H9 (cell line): ENCODE data around the gene TUT7. TPM values are rescaled to one million over a fixed set of nuclear protein-coding genes. Genes with fewer than 3 reads are reported as not detected.

Experiments
- DNase-seq: peaks from one replicate; pipeline ENCODE4 v3.0.0-alpha.2; 2017
- H2AFZ ChIP-seq: one replicate; pipeline ENCODE4 v1.6.1; 2013; ENCODE audit warnings: mild to moderate bottlenecking, low read length, control low read depth, moderate library complexity
- H2AK5ac ChIP-seq: 2 replicates; pipeline ENCODE4 v1.6.1; 2013; ENCODE audit warnings: low read length, control low read depth, mixed read lengths; ENCODE audit not compliant: insufficient read length
- H2BK120ac ChIP-seq: one replicate; pipeline ENCODE4 v1.6.1; 2013; ENCODE audit warnings: low read depth, mild to moderate bottlenecking, low read length, control low read depth, inconsistent platforms; ENCODE audit not compliant: poor library complexity, severe bottlenecking
- H2BK12ac ChIP-seq: 2 replicates; pipeline ENCODE4 v1.6.1; 2013; ENCODE audit warnings: low read length, control low read depth, mixed read lengths, low read depth; ENCODE audit not compliant: insufficient read length
- H2BK15ac ChIP-seq: 2 replicates; pipeline ENCODE4 v1.6.1; 2013; ENCODE audit warnings: low read depth, low read length, control low read depth
- H2BK20ac ChIP-seq: one replicate; pipeline ENCODE4 v1.6.1; 2013; ENCODE audit warnings: low read depth, mild to moderate bottlenecking, low read length, control low read depth, inconsistent platforms; ENCODE audit not compliant: poor library complexity, severe bottlenecking
- H2BK5ac ChIP-seq: 2 replicates; pipeline ENCODE4 v1.6.1; 2013; ENCODE audit warnings: low read length, control low read depth, mixed read lengths; ENCODE audit not compliant: insufficient read length
- H3K14ac ChIP-seq: 2 replicates; pipeline ENCODE4 v1.6.1; 2013; ENCODE audit warnings: low read length, control low read depth; ENCODE audit not compliant: insufficient read depth
- H3K18ac ChIP-seq: 2 replicates; pipeline ENCODE4 v1.6.1; 2013; ENCODE audit warnings: low read depth, mild to moderate bottlenecking, mixed read lengths, low read length, control low read depth; ENCODE audit not compliant: insufficient read length
- H3K23ac ChIP-seq: 2 replicates; pipeline ENCODE4 v1.6.1; 2013; ENCODE audit warnings: low read length, control low read depth, mixed read lengths, low read depth; ENCODE audit not compliant: insufficient read length
- H3K23me2 ChIP-seq: 2 replicates; pipeline ENCODE4 v1.6.1; 2013; ENCODE audit warnings: low read depth, mild to moderate bottlenecking, mixed read lengths, low read length, control low read depth; ENCODE audit not compliant: insufficient read length, poor library complexity, severe bottlenecking
- H3K27ac ChIP-seq: 2 replicates; pipeline ENCODE4 v1.5.1; 2013; ENCODE audit warnings: low read length, control low read depth, mixed read lengths, low read depth; ENCODE audit not compliant: insufficient read length
- H3K27me3 ChIP-seq: 2 replicates; pipeline ENCODE4 v1.6.1; 2013; ENCODE audit warnings: low read length, control low read depth, inconsistent platforms; ENCODE audit not compliant: insufficient read depth
- H3K4ac ChIP-seq: 2 replicates; pipeline ENCODE4 v1.6.1; 2013; ENCODE audit warnings: low read depth, mild to moderate bottlenecking, control low read depth, inconsistent platforms, low read length, moderate library complexity
- H3K4me1 ChIP-seq: 2 replicates; pipeline ENCODE4 v1.6.1; 2013; ENCODE audit warnings: low read length, control low read depth, inconsistent platforms; ENCODE audit not compliant: insufficient read depth
- H3K4me2 ChIP-seq: 2 replicates; pipeline ENCODE4 v1.6.1; 2013; ENCODE audit warnings: low read length, control low read depth, mixed read lengths; ENCODE audit not compliant: insufficient read length, insufficient read depth
- H3K56ac ChIP-seq: 2 replicates; pipeline ENCODE4 v1.6.1; 2013; ENCODE audit warnings: low read depth, mild to moderate bottlenecking, mixed read lengths, low read length, control low read depth; ENCODE audit not compliant: insufficient read length
- H3K79me1 ChIP-seq: 2 replicates; pipeline ENCODE4 v1.6.1; 2013; ENCODE audit warnings: low read depth, mild to moderate bottlenecking, moderate library complexity, low read length, control low read depth, inconsistent platforms; ENCODE audit not compliant: insufficient read depth, poor library complexity, severe bottlenecking
- H3K79me2 ChIP-seq: 2 replicates; pipeline ENCODE4 v1.6.1; 2013; ENCODE audit warnings: low read length, control low read depth, inconsistent platforms; ENCODE audit not compliant: insufficient read depth
- H3K9ac ChIP-seq: 2 replicates; pipeline ENCODE4 v1.6.1; 2013; ENCODE audit warnings: low read length, control low read depth, mixed read lengths; ENCODE audit not compliant: insufficient read length; ENCODE audit errors: extremely low read depth
- H3K9me3 ChIP-seq: one replicate; pipeline ENCODE4 v1.6.1; 2013; ENCODE audit warnings: low read depth, low read length, inconsistent platforms; ENCODE audit not compliant: control insufficient read depth
- H3T11ph ChIP-seq: one replicate; pipeline ENCODE4 v1.6.1; 2013; ENCODE audit warnings: mild to moderate bottlenecking, low read length, control low read depth, inconsistent platforms
- H4K20me1 ChIP-seq: one replicate; pipeline ENCODE4 v1.6.1; 2013; ENCODE audit not compliant: control insufficient read depth, insufficient read length, insufficient read depth
- H4K5ac ChIP-seq: 2 replicates; pipeline ENCODE4 v1.6.1; 2013; ENCODE audit warnings: low read depth, mild to moderate bottlenecking, mixed read lengths, low read length, control low read depth; ENCODE audit not compliant: insufficient read length
- H4K8ac ChIP-seq: replicated peaks from 2 replicates; pipeline ENCODE4 v1.6.1; 2013; ENCODE audit warnings: low read length, control low read depth, mixed read lengths, low read depth; ENCODE audit not compliant: insufficient read length
- H4K91ac ChIP-seq: 2 replicates; pipeline ENCODE4 v1.6.1; 2013; ENCODE audit warnings: low read depth, mild to moderate bottlenecking, moderate library complexity, mixed read lengths, low read length, control low read depth; ENCODE audit not compliant: insufficient read length
- H3K27ac Mint-ChIP-seq, 3 experiments: 2 replicates in 2 of 3; 3 replicates in 1 of 3; pipeline ENCODE4 v1.8.0; 2020 to 2021; ENCODE audit warnings: mixed read lengths in 3 of 3, mild to moderate bottlenecking in 1 of 3, moderate library complexity in 1 of 3
- H3K27me3 Mint-ChIP-seq: 2 replicates; pipeline ENCODE4 v1.8.0; 2021; ENCODE audit warnings: low read depth, mild to moderate bottlenecking, moderate library complexity, mixed read lengths
- H3K36me3 Mint-ChIP-seq, 3 experiments: 2 replicates in 2 of 3; 3 replicates in 1 of 3; pipeline ENCODE4 v1.8.0; 2020 to 2021; ENCODE audit warnings: low read depth in 3 of 3, mixed read lengths in 3 of 3; ENCODE audit not compliant: insufficient read depth in 1 of 3
- H3K4me1 Mint-ChIP-seq, 2 experiments: 2 replicates each; pipeline ENCODE4 v1.8.0; 2020; ENCODE audit warnings: mixed read lengths in 2 of 2
- H3K4me3 Mint-ChIP-seq, 2 experiments: 2 replicates in 1 of 2; 3 replicates in 1 of 2; pipeline ENCODE4 v1.8.0; 2020 to 2021; ENCODE audit warnings: mild to moderate bottlenecking in 2 of 2, mixed read lengths in 2 of 2, moderate library complexity in 1 of 2
- H3K9me3 Mint-ChIP-seq, 2 experiments: 2 replicates in 1 of 2; 3 replicates in 1 of 2; pipeline ENCODE4 v1.8.0; 2020; ENCODE audit warnings: mild to moderate bottlenecking in 2 of 2, mixed read lengths in 2 of 2, moderate library complexity in 1 of 2
- WGBS: extraction: QIAGEN DNeasy Blood & Tissue Kit; methylation state at CpG from one replicate; pipeline ENCODE4 v1.1.7; 2013; ENCODE audit warnings: missing lambda C conversion rate, low lambda C conversion rate, mixed read lengths; ENCODE audit not compliant: insufficient read length; ENCODE audit errors: extremely low coverage; 5-methylcytosine and 5-hydroxymethylcytosine counted together
- total RNA-seq: library from RNA; stranded (reverse); gene quantifications from 2 replicates; pipeline ENCODE4 v1.2.1, GENCODE V29; 2021
- TF ChIP-seq, protein P1 (sequence below): fragments of 200-600 bp; sonication (generic); conservative IDR thresholded peaks from 3 replicates; pipeline ENCODE4 v1.8.0; 2021; ENCODE audit warnings: antibody characterized with exemption, mild to moderate bottlenecking

TUT7 gene
- total RNA-seq, 1 experiment from 2014 or later: 23.1 TPM

- Histone ChIP-seq H2BK120ac (no peak overlapping the region), H3K14ac (no peak overlapping the region), H2BK20ac (no peak overlapping the region), H4K8ac (no peak overlapping the region), H3T11ph (no peak overlapping the region), H3K4me1 (no peaks in the 10 kb centered on the region; the same call in 1 of the 2 replicates), H3K23ac (no peak overlapping the region), H3K23me2 (no peaks in the 10 kb centered on the region), H4K91ac (no peak overlapping the region), H2BK12ac (no peak overlapping the region), H3K79me2 (no peaks in the 10 kb centered on the region), H3K4ac (no peak overlapping the region), H3K9ac (no peak overlapping the region), H3K4me2 (no peak overlapping the region), H3K18ac (no peak overlapping the region), H3K56ac (no peak overlapping the region), H3K79me1 (no peaks in the 10 kb centered on the region), H2AK5ac (no peak overlapping the region), H2BK15ac (no peak overlapping the region), H3K27me3 (no peaks in the 10 kb centered on the region), H2AFZ (no peak overlapping the region), H4K20me1 (no peaks in the 10 kb centered on the region), H3K9me3 (no peaks in the 10 kb centered on the region), H3K27ac (no peak overlapping the region), H4K5ac (no peak overlapping the region), H2BK5ac (no peak overlapping the region)
- Mint-ChIP-seq H3K4me1 (peaks cover 13 to 14% of the 10 kb centered on the region in 2 experiments), H3K36me3 (peaks cover 44 to 73% (median 65%) of the 10 kb centered on the region in 3 experiments), H3K9me3 (peaks cover 9 to 10% of the 10 kb centered on the region in 2 experiments), H3K4me3 (no peak overlapping the region), H3K27me3 (no peaks in the 10 kb centered on the region), H3K27ac (no peak overlapping the region)
- no peak for DNase-seq
- no CpG with 5 or more reads among the region's 1 CpG for WGBS
- TF ChIP-seq, protein P1, sequence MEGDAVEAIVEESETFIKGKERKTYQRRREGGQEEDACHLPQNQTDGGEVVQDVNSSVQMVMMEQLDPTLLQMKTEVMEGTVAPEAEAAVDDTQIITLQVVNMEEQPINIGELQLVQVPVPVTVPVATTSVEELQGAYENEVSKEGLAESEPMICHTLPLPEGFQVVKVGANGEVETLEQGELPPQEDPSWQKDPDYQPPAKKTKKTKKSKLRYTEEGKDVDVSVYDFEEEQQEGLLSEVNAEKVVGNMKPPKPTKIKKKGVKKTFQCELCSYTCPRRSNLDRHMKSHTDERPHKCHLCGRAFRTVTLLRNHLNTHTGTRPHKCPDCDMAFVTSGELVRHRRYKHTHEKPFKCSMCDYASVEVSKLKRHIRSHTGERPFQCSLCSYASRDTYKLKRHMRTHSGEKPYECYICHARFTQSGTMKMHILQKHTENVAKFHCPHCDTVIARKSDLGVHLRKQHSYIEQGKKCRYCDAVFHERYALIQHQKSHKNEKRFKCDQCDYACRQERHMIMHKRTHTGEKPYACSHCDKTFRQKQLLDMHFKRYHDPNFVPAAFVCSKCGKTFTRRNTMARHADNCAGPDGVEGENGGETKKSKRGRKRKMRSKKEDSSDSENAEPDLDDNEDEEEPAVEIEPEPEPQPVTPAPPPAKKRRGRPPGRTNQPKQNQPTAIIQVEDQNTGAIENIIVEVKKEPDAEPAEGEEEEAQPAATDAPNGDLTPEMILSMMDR: no peak
Observed at GRCh38 chr9:86308687-86309086, 45.5 kb downstream of the TUT7 start.
